GM15510 (cell line): Measurements from ENCODE around the gene PRKD2.

Experiments used
- POLR2A ChIP-seq: IDR thresholded peaks from 3 replicates; pipeline ENCODE4 v1.6.1; 2011; ENCODE audit warnings: borderline replicate concordance; ENCODE audit not compliant: insufficient read length; ENCODE audit errors: extremely low read depth

PRKD2 gene

DNA sequence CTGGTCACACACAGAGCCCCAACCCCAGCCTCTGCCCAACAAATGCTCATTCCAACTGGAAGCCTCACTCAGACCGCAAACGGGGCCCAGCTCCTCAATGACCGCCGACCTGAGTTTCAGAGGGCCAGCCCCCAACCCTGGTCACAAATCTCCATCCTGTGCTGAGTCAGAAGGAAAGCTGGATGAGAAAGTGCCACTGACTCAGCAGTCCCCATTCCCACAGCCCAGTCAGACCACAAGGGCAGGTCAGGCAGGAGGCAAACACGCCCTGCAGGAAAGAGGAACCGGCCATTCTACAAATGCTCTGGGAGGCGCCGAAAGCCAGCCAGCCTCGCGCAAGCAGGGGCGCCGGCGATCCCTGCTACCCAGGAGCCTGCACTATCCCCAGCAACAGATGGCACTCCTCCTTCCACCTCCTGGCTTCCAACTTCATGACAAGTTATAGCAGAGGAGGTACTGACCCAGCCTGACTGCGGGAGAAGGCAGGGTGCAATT is 14.1 kb upstream of the PRKD2 start:
- TF ChIP-seq POLR2A: no peak

DNA sequence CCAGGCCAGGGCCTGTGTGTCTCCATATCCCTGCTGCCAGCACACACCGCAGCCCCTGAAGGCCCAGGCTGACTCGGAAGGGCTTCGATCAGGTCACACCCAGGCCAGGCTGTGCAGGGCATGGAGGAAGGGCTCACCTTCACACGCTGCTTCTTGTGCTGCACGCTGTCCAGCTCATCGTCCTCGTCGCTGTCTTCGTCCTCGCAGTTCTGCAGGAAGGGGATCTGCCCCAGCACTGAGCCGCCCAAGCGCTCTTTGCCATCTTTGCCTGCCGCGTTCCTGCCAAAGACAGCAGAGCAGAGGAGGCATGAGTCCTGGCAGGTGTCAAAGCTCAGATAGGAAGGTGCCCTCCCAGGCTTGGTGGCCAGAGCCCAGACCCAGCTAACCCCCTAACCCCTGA is 13.7 kb upstream of the PRKD2 start:
- no peak for TF ChIP-seq POLR2A

GRCh38 chr19:46730187-46730586 is 13.3 kb upstream of the PRKD2 start:
- TF ChIP-seq POLR2A: no peak

DNA sequence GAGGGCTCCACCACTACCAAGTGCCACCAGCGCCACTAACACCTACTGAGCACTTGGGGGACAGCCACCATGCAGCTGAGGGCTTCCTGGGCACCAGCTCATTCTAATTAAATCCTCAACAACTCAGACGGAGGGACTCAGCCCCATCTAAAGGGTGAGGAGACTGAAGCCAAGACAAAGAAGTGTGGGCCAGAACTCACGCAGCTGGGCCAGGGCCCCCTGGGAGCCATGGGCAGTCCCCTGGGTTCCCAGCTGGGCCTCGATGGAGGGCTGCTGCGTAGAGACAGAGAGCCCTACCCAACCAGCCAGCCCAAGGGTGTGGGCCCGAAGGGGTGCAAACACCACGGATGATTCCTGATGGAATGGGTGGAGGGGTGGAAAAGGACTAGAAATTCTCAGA is 12.8 kb upstream of the PRKD2 start:
- no peak for TF ChIP-seq POLR2A

- TF ChIP-seq POLR2A: no peak
Measured at GRCh38 chr19:46728693-46729339, 11.9 kb upstream of the PRKD2 start.

GRCh38 chr19:46728208-46728607 is 11.3 kb upstream of the PRKD2 start:
- TF ChIP-seq POLR2A: no peak

- no peak for TF ChIP-seq POLR2A
Measured at GRCh38 chr19:46727757-46728156, 10.8 kb upstream of the PRKD2 start.

DNA sequence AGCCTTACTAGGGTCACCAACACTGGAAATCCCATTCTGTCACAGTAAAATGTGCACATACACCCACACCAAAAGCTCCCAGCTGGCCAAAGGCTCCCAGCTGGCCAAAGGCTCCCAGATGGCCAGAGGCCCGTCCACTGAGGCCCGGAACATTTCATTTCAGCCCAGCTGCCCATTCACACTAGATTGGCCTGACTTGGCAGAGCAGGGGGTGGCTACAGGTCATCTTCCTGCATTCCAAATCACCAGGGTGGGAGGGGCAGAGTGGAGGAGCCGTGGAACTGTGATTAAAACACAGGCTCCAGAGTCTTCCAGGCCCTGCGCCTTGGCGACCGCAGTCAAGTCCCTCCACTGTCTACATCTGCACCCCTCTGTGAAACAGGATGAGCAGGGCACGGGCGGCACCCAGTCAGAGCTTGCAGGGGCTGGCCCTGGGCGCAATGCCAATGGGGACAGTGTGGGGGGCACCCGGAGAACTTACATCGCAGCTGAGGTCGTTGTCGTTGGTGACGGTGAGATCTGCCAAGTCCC is 10.1 kb upstream of the PRKD2 start:
- TF ChIP-seq POLR2A: no peak

DNA sequence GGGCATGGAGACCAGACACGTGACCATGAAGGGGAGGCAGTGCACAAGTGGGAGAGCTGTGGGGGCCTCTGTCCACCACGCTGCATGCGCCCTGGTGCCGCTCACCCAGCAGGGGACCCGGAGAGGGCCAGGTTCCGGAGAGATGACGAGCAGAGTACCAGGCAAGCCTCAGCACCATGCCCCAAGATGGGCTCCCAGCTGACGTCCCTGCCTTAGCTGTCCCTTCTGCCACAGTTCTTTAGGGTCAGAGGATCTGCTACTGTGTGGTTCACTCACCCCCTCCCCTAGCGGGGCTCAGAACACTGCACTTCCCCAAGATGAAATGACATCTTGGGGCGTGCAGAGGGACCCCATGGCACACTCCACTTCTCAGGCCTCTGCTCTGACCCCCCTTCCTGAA is 9.6 kb upstream of the PRKD2 start:
- TF ChIP-seq POLR2A: no peak

- TF ChIP-seq POLR2A: no peak
Measured at GRCh38 chr19:46725859-46726393, 9.0 kb upstream of the PRKD2 start.

GRCh38 chr19:46725036-46725820 is 8.3 kb upstream of the PRKD2 start:
- TF ChIP-seq POLR2A: no peak

DNA sequence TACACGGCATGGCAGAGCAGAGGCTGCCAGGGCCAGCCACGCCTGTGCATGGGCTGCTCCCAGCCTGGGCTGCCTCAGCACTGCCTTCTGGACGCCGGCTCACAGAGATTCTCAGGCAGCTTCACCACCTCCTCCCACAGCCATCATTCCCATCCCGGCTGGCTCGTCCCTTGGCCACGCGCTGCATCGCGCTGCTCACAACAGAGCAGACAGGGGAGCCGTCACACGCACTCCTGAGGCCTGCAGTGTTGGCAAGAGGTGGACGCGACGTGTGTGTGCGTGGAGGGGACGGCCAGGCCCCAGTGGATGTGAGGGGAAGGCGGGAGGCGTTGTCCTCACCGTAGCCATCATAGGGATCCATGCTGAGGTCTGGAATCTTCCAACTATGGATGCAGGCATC is 7.6 kb upstream of the PRKD2 start:
- no peak for TF ChIP-seq POLR2A

GRCh38 chr19:46723471-46723870 is 6.6 kb upstream of the PRKD2 start:
- no peak for TF ChIP-seq POLR2A

- no peak for TF ChIP-seq POLR2A
Measured at GRCh38 chr19:46723023-46723461, 6.1 kb upstream of the PRKD2 start.

GRCh38 chr19:46722421-46723022 is 5.6 kb upstream of the PRKD2 start:
- no peak for TF ChIP-seq POLR2A
